ENCODE results near the gene CDR2. TPM values are rescaled to one million over a fixed set of nuclear protein-coding genes. Genes with fewer than 3 reads are reported as not detected.
"Not testable (repeated sequence)": the region's sequence is repeated elsewhere in the genome, so short reads cannot be mapped to it uniquely, and the experiment has no call there.

CDR2 gene
- total RNA-seq, 2 experiments from 2014 or later: 42.5 to 49.1 TPM

- ATAC-seq: peak; percentile 61
- Mint-ChIP-seq H3K4me1 (peaks cover 66% of the 10 kb centered on the region), H3K36me3 (peaks cover 29% of the 10 kb centered on the region), H3K9me3 (ENCODE audit: low read depth) (no peaks in the 10 kb centered on the region), H3K27me3 (no peaks in the 10 kb centered on the region), H3K4me3 (peak overlapping the region; percentile 36), H3K27ac (peak overlapping the region; percentile 92)
- no peak for DNase-seq
- CTCF ChIA-PET: interaction anchor here (0.7 to 3.7 kb wide), 7 partner anchors 8 to 110 kb away, joined by 3 to 17 read pairs (median 6); no protein-coding TSS in a partner anchor
Observed at GRCh38 chr16:22356930-22357634, 17.3 kb downstream of the CDR2 start.

DNA sequence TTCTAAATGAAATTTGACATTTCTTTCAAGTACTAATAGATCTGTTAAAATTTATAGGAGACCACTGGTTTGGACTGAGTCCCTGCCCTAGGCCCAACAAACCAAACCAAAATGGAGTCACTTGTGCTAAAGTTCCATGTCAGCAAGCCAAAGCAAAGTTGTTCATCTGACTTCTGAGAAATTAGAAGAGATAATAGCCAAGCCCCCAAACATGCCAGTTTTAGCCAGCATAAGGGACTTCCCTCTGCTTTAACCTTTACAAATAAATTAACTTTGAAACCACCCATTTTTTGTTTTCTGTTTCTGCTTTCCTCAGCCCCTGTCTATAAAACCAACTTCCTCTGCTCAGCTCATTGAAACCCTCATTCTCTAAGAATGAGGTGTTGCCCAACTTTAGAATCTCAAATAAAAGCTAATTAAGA, 18.9 kb downstream of the CDR2 start:
- peaks cover 58% of the 10 kb centered on the region for H3K4me1 Mint-ChIP-seq
- CTCF ChIA-PET: interaction anchor here (0.9 to 1.6 kb wide), 4 partner anchors 17 to 63 kb away, joined by 3 to 5 read pairs (median 4); no protein-coding TSS in a partner anchor
- DNase-seq (no peak), ATAC-seq (no peak)
- peak overlapping the region; percentile 75 for H3K27ac Mint-ChIP-seq
- H3K9me3 Mint-ChIP-seq (ENCODE audit: low read depth): no peaks in the 10 kb centered on the region
- no peaks in the 10 kb centered on the region for H3K27me3 Mint-ChIP-seq
- H3K36me3 Mint-ChIP-seq: peaks cover 40% of the 10 kb centered on the region
- H3K4me3 Mint-ChIP-seq: no peak overlapping the region

DNA sequence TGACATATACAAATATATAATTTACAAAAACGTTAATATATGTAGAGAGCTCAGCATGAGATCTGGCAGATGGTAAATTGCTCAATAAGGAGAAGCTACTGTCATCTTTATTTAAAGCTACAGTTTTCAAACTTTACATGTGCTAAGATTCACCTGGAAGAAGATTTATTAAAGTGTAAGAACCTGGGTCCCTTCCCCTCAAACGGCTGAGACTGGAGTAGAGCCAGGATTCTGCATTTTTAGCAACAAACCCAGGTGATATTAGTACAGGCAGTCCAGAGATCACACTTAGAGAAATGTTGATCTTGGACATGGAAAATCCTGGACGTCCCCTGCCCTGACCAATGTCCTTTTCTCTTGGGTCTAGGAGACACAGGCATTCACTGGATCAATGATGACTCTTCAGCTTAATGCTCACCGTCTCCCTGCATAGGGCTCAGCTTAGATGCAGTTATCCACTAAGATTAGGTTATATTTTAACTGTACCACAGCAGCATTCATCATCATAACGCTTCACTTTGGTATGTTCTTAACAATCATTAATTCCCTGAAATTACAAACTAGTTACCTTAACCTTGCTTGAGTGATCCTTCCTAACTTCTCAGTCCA, 20.4 kb downstream of the CDR2 start:
- Mint-ChIP-seq H3K36me3 (peaks cover 48% of the 10 kb centered on the region), H3K27ac (peak overlapping the region; percentile 84), H3K4me1 (peaks cover 52% of the 10 kb centered on the region), H3K27me3 (no peaks in the 10 kb centered on the region), H3K9me3 (ENCODE audit: low read depth) (no peaks in the 10 kb centered on the region), H3K4me3 (no peak overlapping the region)
- CTCF ChIA-PET: interaction anchor here (0.9 to 2.1 kb wide), 9 partner anchors 9 to 64 kb away, joined by 3 to 9 read pairs (median 4); no protein-coding TSS in a partner anchor
- ATAC-seq: no peak
- DNase-seq: no peak

- peaks cover 53% of the 10 kb centered on the region for H3K36me3 Mint-ChIP-seq
- CTCF ChIA-PET: interaction anchor here (0.9 to 2.1 kb wide), 9 partner anchors 8 to 32 kb away, joined by 3 to 9 read pairs (median 3); no protein-coding TSS in a partner anchor
- no peaks in the 10 kb centered on the region for H3K9me3 Mint-ChIP-seq (ENCODE audit: low read depth)
- no peak for DNase-seq
- peaks cover 47% of the 10 kb centered on the region for H3K4me1 Mint-ChIP-seq
- ATAC-seq: peak; percentile 40
- peak overlapping the region; percentile 84 for H3K27ac Mint-ChIP-seq
- no peak overlapping the region for H3K4me3 Mint-ChIP-seq
- H3K27me3 Mint-ChIP-seq: no peaks in the 10 kb centered on the region
Observed at GRCh38 chr16:22353191-22353919, 21.1 kb downstream of the CDR2 start.

DNA sequence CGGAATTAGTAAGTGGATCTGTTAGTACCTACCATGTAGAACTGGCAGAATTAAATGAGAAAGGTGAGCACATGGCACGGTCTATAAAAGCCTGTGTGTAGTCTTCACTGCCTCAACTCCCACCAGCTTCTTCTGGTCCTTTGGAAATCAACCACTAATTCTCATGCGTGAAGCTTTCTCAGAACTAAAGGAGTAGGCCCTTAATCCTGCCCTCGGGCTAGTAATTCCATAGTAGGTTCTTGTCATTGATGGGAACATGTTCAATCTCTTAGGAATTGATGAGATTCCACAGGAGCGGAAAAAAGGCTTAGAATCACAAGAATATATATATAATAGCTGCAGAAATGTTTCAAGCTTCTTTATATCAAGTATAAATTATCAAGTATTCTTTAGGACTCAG, 21.7 kb downstream of the CDR2 start:
- ATAC-seq: no peak
- DNase-seq: no peak
- peaks cover 42% of the 10 kb centered on the region for H3K4me1 Mint-ChIP-seq
- no peak overlapping the region for H3K27ac Mint-ChIP-seq
- H3K36me3 Mint-ChIP-seq: peaks cover 53% of the 10 kb centered on the region
- H3K27me3 Mint-ChIP-seq: no peaks in the 10 kb centered on the region
- no peak overlapping the region for H3K4me3 Mint-ChIP-seq
- CTCF ChIA-PET: interaction anchor here (1.1 to 2.0 kb wide), 4 partner anchors 15 to 32 kb away, joined by 3 to 9 read pairs (median 4); no protein-coding TSS in a partner anchor
- H3K9me3 Mint-ChIP-seq (ENCODE audit: low read depth): no peaks in the 10 kb centered on the region

GRCh38 chr16:22352140-22352539, 22.3 kb downstream of the CDR2 start:
- Mint-ChIP-seq H3K27me3 (no peaks in the 10 kb centered on the region), H3K36me3 (peaks cover 55% of the 10 kb centered on the region), H3K4me1 (peaks cover 37% of the 10 kb centered on the region), H3K4me3 (no peak overlapping the region), H3K9me3 (ENCODE audit: low read depth) (no peaks in the 10 kb centered on the region), H3K27ac (no peak overlapping the region)
- ATAC-seq: no peak
- CTCF ChIA-PET: interaction anchor here (1.2 to 2.0 kb wide), 2 partner anchors 18 to 31 kb away, joined by 4 to 7 read pairs; no protein-coding TSS in a partner anchor
- DNase-seq: no peak

- CTCF ChIA-PET; H3K4me3 Mint-ChIP-seq; H3K27me3 Mint-ChIP-seq; ATAC-seq; H3K9me3 Mint-ChIP-seq (ENCODE audit: low read depth); DNase-seq; H3K27ac Mint-ChIP-seq: not testable (repeated sequence)
- peaks cover 66% of the 10 kb centered on the region for H3K36me3 Mint-ChIP-seq
- peaks cover 30% of the 10 kb centered on the region for H3K4me1 Mint-ChIP-seq
Observed at GRCh38 chr16:22351017-22351416, 23.4 kb downstream of the CDR2 start.

GRCh38 chr16:22348291-22348690, 26.1 kb downstream of the CDR2 start:
- peaks cover 6% of the 10 kb centered on the region for H3K4me1 Mint-ChIP-seq
- ATAC-seq: no peak
- H3K27ac Mint-ChIP-seq: no peak overlapping the region
- peaks cover 68% of the 10 kb centered on the region for H3K36me3 Mint-ChIP-seq
- H3K9me3 Mint-ChIP-seq (ENCODE audit: low read depth): no peaks in the 10 kb centered on the region
- CTCF ChIA-PET: no interaction called here
- DNase-seq: no peak
- no peak overlapping the region for H3K4me3 Mint-ChIP-seq
- H3K27me3 Mint-ChIP-seq: no peaks in the 10 kb centered on the region

GRCh38 chr16:22347100-22347820, 27.2 kb downstream of the CDR2 start:
- CTCF ChIA-PET: interaction anchor here (1.2 kb wide), 1 partner anchor 14 kb away, joined by 3 read pairs; no protein-coding TSS in a partner anchor
- H3K27ac Mint-ChIP-seq: peak overlapping the region; percentile 25

DNA sequence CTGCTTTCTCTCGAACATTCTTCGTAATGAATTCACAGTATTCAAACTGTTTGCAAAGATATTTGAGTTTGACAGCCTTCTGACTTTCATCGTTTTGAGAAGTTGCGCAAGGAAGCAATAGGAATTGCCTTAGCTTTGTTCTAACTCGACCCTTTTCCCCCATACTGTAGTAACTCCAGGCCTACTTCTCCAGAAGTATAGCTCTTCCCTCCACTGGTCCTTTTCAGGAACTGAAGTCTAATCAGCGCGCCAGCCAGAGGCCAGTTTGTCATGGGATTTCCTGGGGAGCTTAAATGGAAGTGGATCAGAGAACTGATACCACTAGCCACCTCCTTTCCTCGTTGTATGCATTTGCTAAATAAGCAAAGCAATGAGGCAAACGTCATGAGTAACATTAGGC, 27.9 kb downstream of the CDR2 start:
- no peaks in the 10 kb centered on the region for H3K9me3 Mint-ChIP-seq (ENCODE audit: low read depth)
- CTCF ChIA-PET: interaction anchor here (1.2 to 1.3 kb wide), 3 partner anchors 11 to 28 kb away, joined by 3 to 5 read pairs (median 3); no protein-coding TSS in a partner anchor
- no peak overlapping the region for H3K27ac Mint-ChIP-seq
- peaks cover 3% of the 10 kb centered on the region for H3K4me1 Mint-ChIP-seq
- ATAC-seq: no peak
- H3K36me3 Mint-ChIP-seq: peaks cover 69% of the 10 kb centered on the region
- H3K27me3 Mint-ChIP-seq: no peaks in the 10 kb centered on the region
- no peak for DNase-seq
- no peak overlapping the region for H3K4me3 Mint-ChIP-seq

More at GRCh38 chr16:22347100-22347820, 27.2 kb downstream of the CDR2 start:
- no peaks in the 10 kb centered on the region for H3K27me3 Mint-ChIP-seq
- ATAC-seq (no peak), DNase-seq (no peak)
- peaks cover 69% of the 10 kb centered on the region for H3K36me3 Mint-ChIP-seq
- H3K4me1 Mint-ChIP-seq: peaks cover 3% of the 10 kb centered on the region
- H3K9me3 Mint-ChIP-seq (ENCODE audit: low read depth): no peaks in the 10 kb centered on the region
- no peak overlapping the region for H3K4me3 Mint-ChIP-seq

DNA sequence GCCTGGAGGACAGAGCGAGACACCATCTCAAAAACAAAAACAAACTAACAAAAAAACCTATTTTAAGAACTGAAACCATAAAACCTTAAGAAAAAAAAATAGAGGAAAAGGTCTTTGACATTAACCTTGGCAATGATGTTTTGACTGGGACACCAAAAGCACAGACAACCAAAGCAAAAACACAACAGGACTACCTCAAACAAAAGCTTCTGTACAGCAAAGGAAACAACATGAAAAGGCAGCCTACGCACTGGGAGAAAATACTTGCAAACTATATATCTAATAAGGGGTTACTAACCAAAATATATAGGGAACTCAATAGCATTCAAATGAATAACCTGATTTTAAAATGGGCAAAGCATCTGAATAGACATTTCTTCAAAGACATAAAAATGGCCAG, 32.3 kb downstream of the CDR2 start:
- peaks cover 6% of the 10 kb centered on the region for H3K4me1 Mint-ChIP-seq
- H3K27me3 Mint-ChIP-seq: no peaks in the 10 kb centered on the region
- DNase-seq (no peak), ATAC-seq (no peak)
- H3K27ac Mint-ChIP-seq: no peak overlapping the region
- peaks cover 14% of the 10 kb centered on the region for H3K9me3 Mint-ChIP-seq (ENCODE audit: low read depth)
- CTCF ChIA-PET: interaction anchor here (1.0 kb wide), 1 partner anchor 12 kb away, joined by 3 read pairs; no protein-coding TSS in a partner anchor
- no peak overlapping the region for H3K4me3 Mint-ChIP-seq
- H3K36me3 Mint-ChIP-seq: peaks cover 70% of the 10 kb centered on the region

DNA sequence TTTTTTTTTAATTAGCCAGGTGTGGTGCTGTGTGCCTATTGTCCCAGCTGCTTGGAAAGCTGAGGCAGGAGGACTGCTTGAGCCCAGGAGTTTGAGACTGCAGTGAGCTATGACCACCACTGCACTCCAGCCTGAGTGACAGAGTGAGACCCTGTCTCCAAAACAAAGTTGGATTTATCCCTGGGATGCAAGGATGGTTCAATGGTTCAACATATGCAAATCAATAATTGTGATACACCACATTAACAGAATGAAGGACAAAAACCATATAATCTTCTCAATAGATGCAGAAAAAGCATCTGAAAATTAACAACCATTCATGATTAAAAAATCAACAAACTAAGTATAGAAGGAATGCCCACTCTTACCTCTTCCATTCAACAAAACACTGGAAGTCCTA, 33.5 kb downstream of the CDR2 start:
- Mint-ChIP-seq H3K27ac (no peak overlapping the region), H3K27me3 (no peaks in the 10 kb centered on the region), H3K4me1 (peaks cover 6% of the 10 kb centered on the region), H3K36me3 (peaks cover 70% of the 10 kb centered on the region), H3K9me3 (ENCODE audit: low read depth) (peaks cover 24% of the 10 kb centered on the region), H3K4me3 (no peak overlapping the region)
- DNase-seq (no peak), ATAC-seq (no peak)
- CTCF ChIA-PET: no interaction called here
